Uterus (tissue), 2 donors: ENCODE results near the gene ARL14.

ENCODE experiments used
- POLR2A ChIP-seq, 2 donors: fragments of 450-650 bp; IDR thresholded peaks; one replicate each; pipeline ENCODE4 v1.6.1; 2016; ENCODE audit warnings: antibody characterized with exemption in 2 of 2, mild to moderate bottlenecking in 1 of 2, moderate library complexity in 1 of 2
- TF ChIP-seq, protein P1 (sequence below), 4 experiments: fragments of 200-600 bp in 2 of 4; fragments of 450-650 bp in 2 of 4; sonication (generic) in 2 of 4; IDR thresholded peaks; one replicate each; pipeline ENCODE4 v1.5.1; 2016 to 2019; ENCODE audit warnings: antibody characterized with exemption in 4 of 4, mild to moderate bottlenecking in 2 of 4, moderate library complexity in 1 of 4

DNA sequence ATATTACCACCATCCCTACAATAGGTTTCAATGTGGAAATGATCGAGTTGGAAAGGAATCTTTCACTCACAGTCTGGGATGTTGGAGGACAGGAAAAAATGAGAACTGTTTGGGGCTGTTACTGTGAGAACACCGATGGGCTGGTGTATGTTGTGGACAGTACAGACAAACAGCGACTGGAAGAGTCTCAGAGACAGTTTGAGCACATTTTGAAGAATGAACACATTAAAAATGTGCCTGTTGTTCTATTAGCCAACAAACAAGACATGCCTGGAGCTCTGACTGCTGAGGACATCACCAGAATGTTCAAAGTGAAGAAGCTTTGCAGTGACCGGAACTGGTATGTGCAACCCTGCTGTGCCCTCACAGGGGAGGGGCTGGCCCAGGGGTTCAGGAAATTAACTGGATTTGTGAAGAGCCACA is 510 bp downstream of the ARL14 start:
- TF ChIP-seq, protein P1, sequence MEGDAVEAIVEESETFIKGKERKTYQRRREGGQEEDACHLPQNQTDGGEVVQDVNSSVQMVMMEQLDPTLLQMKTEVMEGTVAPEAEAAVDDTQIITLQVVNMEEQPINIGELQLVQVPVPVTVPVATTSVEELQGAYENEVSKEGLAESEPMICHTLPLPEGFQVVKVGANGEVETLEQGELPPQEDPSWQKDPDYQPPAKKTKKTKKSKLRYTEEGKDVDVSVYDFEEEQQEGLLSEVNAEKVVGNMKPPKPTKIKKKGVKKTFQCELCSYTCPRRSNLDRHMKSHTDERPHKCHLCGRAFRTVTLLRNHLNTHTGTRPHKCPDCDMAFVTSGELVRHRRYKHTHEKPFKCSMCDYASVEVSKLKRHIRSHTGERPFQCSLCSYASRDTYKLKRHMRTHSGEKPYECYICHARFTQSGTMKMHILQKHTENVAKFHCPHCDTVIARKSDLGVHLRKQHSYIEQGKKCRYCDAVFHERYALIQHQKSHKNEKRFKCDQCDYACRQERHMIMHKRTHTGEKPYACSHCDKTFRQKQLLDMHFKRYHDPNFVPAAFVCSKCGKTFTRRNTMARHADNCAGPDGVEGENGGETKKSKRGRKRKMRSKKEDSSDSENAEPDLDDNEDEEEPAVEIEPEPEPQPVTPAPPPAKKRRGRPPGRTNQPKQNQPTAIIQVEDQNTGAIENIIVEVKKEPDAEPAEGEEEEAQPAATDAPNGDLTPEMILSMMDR (IDR thresholded peaks at IDR 0.05), result no peak
- TF ChIP-seq POLR2A (IDR thresholded peaks at IDR 0.05), result no peak
